GM12801 (cell line): ENCODE measurements around the gene ZNF23.

Experiments used
- CTCF ChIP-seq: IDR thresholded peaks from one replicate; pipeline ENCODE4 v1.5.1; 2011; ENCODE audit warnings: control low read depth; ENCODE audit not compliant: insufficient read length; ENCODE audit errors: extremely low read depth

ZNF23 gene

GRCh38 chr16:71448274-71448866 lies 13.7 kb downstream of the ZNF23 start:
- TF ChIP-seq CTCF = no peak

- TF ChIP-seq CTCF = no peak
Observed at GRCh38 chr16:71443714-71444113, 18.3 kb downstream of the ZNF23 start.

- TF ChIP-seq CTCF = no peak
Observed at GRCh38 chr16:71442051-71442440, 20.0 kb downstream of the ZNF23 start, which contains the start of gene TLE7. Gene TLE7 (minus strand): TSS chr16:71442054. CDS start chr16:71433324, 8,730 bp downstream.

GRCh38 chr16:71441348-71442050 lies 20.5 kb downstream of the ZNF23 start:
- no peak for TF ChIP-seq CTCF

- no peak for TF ChIP-seq CTCF
Observed at GRCh38 chr16:71440669-71441347, 21.2 kb downstream of the ZNF23 start.

- no peak for TF ChIP-seq CTCF
Observed at GRCh38 chr16:71439523-71439922, 22.5 kb downstream of the ZNF23 start.

- TF ChIP-seq CTCF = no peak
Observed at GRCh38 chr16:71436473-71436872, 25.6 kb downstream of the ZNF23 start.
